ENCODE data around the gene BICD2.

GRCh38 chr9:92661743-92662142 is 102.9 kb downstream of the BICD2 start:
- no peak for TF ChIP-seq EZH2 (IDR thresholded peaks at IDR 0.05; ENCODE audit: insufficient read depth, poor library complexity, severe bottlenecking)
- TF ChIP-seq EZH2phosphoT487 (IDR thresholded peaks at IDR 0.05; ENCODE audit: insufficient read depth, low read depth): no peak
